ENCODE data around the gene B3GNT9. TPM values are rescaled to one million over a fixed set of nuclear protein-coding genes. Genes with fewer than 3 reads are reported as not detected.

Gene B3GNT9
- total RNA-seq, 4 donors from 2014 or later = 4.1 to 13.1 (median 8.4) TPM

- WGBS, 2 donors = 50% methylated on average over 2 of the region's 26 CpGs; no CpG with 5 or more reads in 1 of the 2 donors
- H3K9me3 ChIP-seq = no peaks in the 10 kb centered on the region
- no peak for DNase-seq
- no peak overlapping the region for H3K4me3 ChIP-seq
- TF ChIP-seq CTCF (IDR thresholded peaks at IDR 0.05) (no peak), POLR2A (IDR thresholded peaks at IDR 0.05) (no peak)
- H3K4me1 ChIP-seq = peaks cover 19 to 43% (median 24%) of the 10 kb centered on the region in 3 donors
- H3K36me3 ChIP-seq = no peaks in the 10 kb centered on the region
- intact Hi-C loops (cut with DNase I) = no loop called here
- H3K27me3 ChIP-seq = no peaks in the 10 kb centered on the region
- no peak overlapping the region for H3K27ac ChIP-seq
Observed at GRCh38 chr16:67187175-67187890, 36.5 kb upstream of the B3GNT9 start.

GRCh38 chr16:67186550-67186950 lies 35.8 kb upstream of the B3GNT9 start:
- no peaks in the 10 kb centered on the region for H3K9me3 ChIP-seq
- 53 to 64% methylated on average over 3 to 4 of the region's 5 CpGs for WGBS, 2 donors
- no peaks in the 10 kb centered on the region for H3K27me3 ChIP-seq
- intact Hi-C loops (cut with DNase I) = no loop called here
- no peak for DNase-seq
- no peak for TF ChIP-seq POLR2A (IDR thresholded peaks at IDR 0.05)
- TF ChIP-seq CTCF (IDR thresholded peaks at IDR 0.05) = no peak
- H3K27ac ChIP-seq = no peak overlapping the region
- H3K4me3 ChIP-seq = no peak overlapping the region
- no peaks in the 10 kb centered on the region for H3K36me3 ChIP-seq
- peaks cover 19 to 45% (median 30%) of the 10 kb centered on the region in 3 donors for H3K4me1 ChIP-seq

GRCh38 chr16:67185651-67186134 lies 34.9 kb upstream of the B3GNT9 start:
- Histone ChIP-seq H3K4me3 (peak overlapping the region in 3 of 4 donors; percentile 60 to 94 (median 61)), H3K27ac (peak overlapping the region in 2 of 4 donors; percentile 19 to 21), H3K27me3 (no peaks in the 10 kb centered on the region), H3K4me1 (peaks cover 19 to 48% (median 34%) of the 10 kb centered on the region in 3 donors), H3K9me3 (no peaks in the 10 kb centered on the region), H3K36me3 (no peaks in the 10 kb centered on the region)
- TF ChIP-seq CTCF (IDR thresholded peaks at IDR 0.05) = no peak
- TF ChIP-seq POLR2A (IDR thresholded peaks at IDR 0.05) = no peak
- WGBS, 2 donors = 15 to 17% methylated on average over 5 to 6 of the region's 12 CpGs
- no peak for DNase-seq
- intact Hi-C loops (cut with DNase I) = no loop called here

GRCh38 chr16:67184995-67185650 lies 34.3 kb upstream of the B3GNT9 start:
- H3K36me3 ChIP-seq = no peaks in the 10 kb centered on the region
- intact Hi-C loops (cut with DNase I) = no loop called here
- peaks cover 19 to 52% (median 34%) of the 10 kb centered on the region in 3 donors for H3K4me1 ChIP-seq
- no peaks in the 10 kb centered on the region for H3K27me3 ChIP-seq
- H3K9me3 ChIP-seq = no peaks in the 10 kb centered on the region
- WGBS, 2 donors = 3 to 28% methylated on average over 6 to 11 of the region's 43 CpGs
- TF ChIP-seq CTCF (IDR thresholded peaks at IDR 0.05) (peak; percentile 70 to 83 (median 80)), POLR2A (IDR thresholded peaks at IDR 0.05) (no peak)
- H3K4me3 ChIP-seq = peak overlapping the region; percentile 58 to 94 (median 60)
- H3K27ac ChIP-seq = peak overlapping the region; percentile 93 to 99 (median 98)
- peak; percentile 50 for DNase-seq

GRCh38 chr16:67184453-67184994 lies 33.7 kb upstream of the B3GNT9 start:
- no peaks in the 10 kb centered on the region for H3K9me3 ChIP-seq
- WGBS, 2 donors = no CpG with 5 or more reads among the region's 59 CpGs
- DNase-seq = no peak
- intact Hi-C loops (cut with DNase I) = no loop called here
- H3K27me3 ChIP-seq = no peaks in the 10 kb centered on the region
- H3K27ac ChIP-seq = peak overlapping the region; percentile 93 to 99 (median 98)
- H3K36me3 ChIP-seq = no peaks in the 10 kb centered on the region
- H3K4me1 ChIP-seq = peaks cover 22 to 58% (median 39%) of the 10 kb centered on the region in 3 donors
- H3K4me3 ChIP-seq = peak overlapping the region; percentile 58 to 94 (median 60)
- TF ChIP-seq POLR2A (IDR thresholded peaks at IDR 0.05) (no peak), CTCF (IDR thresholded peaks at IDR 0.05) (no peak)
